IPS DF 6.9 (cell line): ENCODE results near the gene PPP1R3F.
"Not testable (repeated sequence)": the region's sequence is repeated elsewhere in the genome, so short reads cannot be mapped to it uniquely, and the experiment has no call there.

Source experiments
- DNase-seq: peaks from one replicate; pipeline ENCODE4 v3.0.0-alpha.2; 2013; ENCODE audit warnings: low read depth, low spot score
- H3K27ac ChIP-seq: one replicate; pipeline ENCODE4 v1.5.1; 2013; ENCODE audit warnings: low read length, control low read depth
- H3K27me3 ChIP-seq: 2 replicates; pipeline ENCODE4 v1.6.1; 2013; ENCODE audit warnings: mild to moderate bottlenecking, low read length; ENCODE audit not compliant: control insufficient read depth, insufficient read depth
- H3K36me3 ChIP-seq: 2 replicates; pipeline ENCODE4 v1.6.1; 2013; ENCODE audit warnings: low read length; ENCODE audit not compliant: control insufficient read depth, insufficient read depth
- H3K4me1 ChIP-seq: 2 replicates; pipeline ENCODE4 v1.6.1; 2013; ENCODE audit warnings: low read length; ENCODE audit not compliant: control insufficient read depth, insufficient read depth
- H3K4me3 ChIP-seq: 2 replicates; pipeline ENCODE4 v1.5.1; 2013; ENCODE audit warnings: mild to moderate bottlenecking, low read length
- H3K9me3 ChIP-seq: 2 replicates; pipeline ENCODE4 v1.6.1; 2013; ENCODE audit warnings: low read length, inconsistent platforms; ENCODE audit not compliant: control insufficient read depth, insufficient read depth
- whole genome bisulfite sequencing: extraction: QIAGEN DNeasy Blood & Tissue Kit; methylation state at CpG from one replicate; pipeline ENCODE4 v1.1.7; 2013; ENCODE audit warnings: mixed read lengths, missing lambda C conversion rate; ENCODE audit not compliant: insufficient read length, insufficient coverage; 5-methylcytosine and 5-hydroxymethylcytosine counted together

Gene PPP1R3F

DNA sequence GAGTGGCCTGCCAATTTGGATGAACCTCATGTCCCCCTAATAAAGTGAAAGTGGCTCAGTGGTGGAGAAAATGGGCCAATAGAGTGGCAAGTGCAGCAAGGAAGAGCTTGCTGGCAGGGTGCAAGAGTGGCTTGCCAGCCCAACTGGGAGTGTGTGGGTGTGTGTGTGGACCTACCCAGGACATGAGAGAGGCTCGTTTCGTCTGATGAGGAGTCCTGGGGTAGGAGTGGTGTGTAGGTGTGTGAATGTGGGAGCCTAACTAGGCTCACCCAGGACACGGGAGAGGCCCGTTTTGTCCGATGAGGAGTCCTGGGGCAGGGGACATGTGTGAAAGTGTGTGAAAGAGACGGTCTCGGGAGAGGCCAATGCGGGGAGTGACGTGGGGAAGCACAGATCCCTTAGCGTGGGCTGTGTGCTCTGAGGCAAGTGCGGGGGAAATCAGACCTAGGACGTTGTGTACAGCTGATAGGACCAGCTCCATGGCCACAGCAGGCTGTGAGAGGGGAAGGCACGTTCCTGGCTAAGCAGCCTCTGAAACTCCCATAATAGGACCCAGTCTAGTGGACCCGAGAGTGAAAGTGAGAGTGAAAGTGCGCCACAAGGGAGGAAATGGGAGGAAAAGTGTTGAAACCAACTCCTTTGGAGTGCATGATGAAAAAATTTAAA, 39.1 kb downstream of the PPP1R3F start:
- H3K9me3 ChIP-seq = no peaks in the 10 kb centered on the region
- no peak for DNase-seq
- no peak overlapping the region for H3K27ac ChIP-seq
- H3K4me3 ChIP-seq = no peak overlapping the region
- H3K27me3 ChIP-seq = no peaks in the 10 kb centered on the region
- no peaks in the 10 kb centered on the region for H3K4me1 ChIP-seq
- H3K36me3 ChIP-seq = no peaks in the 10 kb centered on the region
- no CpG with 5 or more reads among the region's 15 CpGs for WGBS

DNA sequence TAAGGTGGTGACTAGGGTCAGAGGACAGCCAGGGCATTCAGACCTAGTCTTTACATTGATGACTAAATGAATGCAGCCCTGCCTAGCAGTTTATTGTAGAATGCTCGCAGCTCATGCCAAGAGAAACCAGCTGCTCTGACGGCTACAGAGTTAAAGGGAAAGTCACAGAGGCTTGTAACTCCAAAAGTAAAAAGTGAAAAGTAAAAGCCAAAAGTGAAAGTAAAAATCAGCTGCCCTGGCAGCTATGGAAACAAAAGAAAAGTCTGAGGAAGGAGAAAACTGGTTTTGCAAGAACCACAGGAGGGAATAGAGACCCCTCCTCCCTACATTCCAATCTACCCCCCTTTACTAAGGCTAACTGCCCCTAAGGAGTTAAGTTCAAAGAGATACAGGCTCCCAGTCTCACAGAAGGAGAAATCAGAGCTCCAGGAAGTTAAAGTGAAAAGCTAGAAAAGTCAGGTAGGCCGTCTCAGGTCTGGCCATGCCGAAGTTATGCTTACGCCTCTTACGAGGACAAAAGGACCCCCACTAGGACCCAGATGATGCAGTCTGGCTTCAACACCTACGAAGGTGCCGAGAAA, 39.9 kb downstream of the PPP1R3F start:
- WGBS = no CpG with 5 or more reads among the region's 8 CpGs
- Histone ChIP-seq H3K4me3 (no peak overlapping the region), H3K4me1 (no peaks in the 10 kb centered on the region), H3K27me3 (no peaks in the 10 kb centered on the region), H3K27ac (no peak overlapping the region), H3K9me3 (no peaks in the 10 kb centered on the region), H3K36me3 (no peaks in the 10 kb centered on the region)
- peak; percentile 39 for DNase-seq

DNA sequence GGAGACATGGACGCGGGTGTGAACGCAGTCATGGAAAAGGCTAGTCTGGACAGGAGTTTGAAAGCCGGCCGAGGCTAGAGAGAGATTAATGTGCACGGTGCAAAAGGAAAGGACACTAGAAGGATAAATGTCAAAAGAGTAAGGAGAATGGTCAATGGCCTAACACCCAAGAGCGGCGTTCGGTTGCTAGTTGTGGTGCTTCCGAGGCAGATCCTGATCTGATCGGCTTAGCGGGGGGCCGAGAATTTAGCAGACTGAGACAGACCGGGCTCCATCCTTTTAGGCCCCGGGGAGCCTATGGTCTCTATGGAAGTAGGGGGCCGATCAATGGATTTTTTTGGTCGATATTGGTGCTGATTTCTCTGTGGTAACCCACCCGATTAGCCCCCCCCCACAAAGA, 40.8 kb downstream of the PPP1R3F start:
- Histone ChIP-seq H3K4me1 (no peaks in the 10 kb centered on the region), H3K36me3 (no peaks in the 10 kb centered on the region), H3K4me3 (no peak overlapping the region), H3K9me3 (no peaks in the 10 kb centered on the region), H3K27ac (no peak overlapping the region), H3K27me3 (no peaks in the 10 kb centered on the region)
- DNase-seq = no peak
- WGBS = no CpG with 5 or more reads among the region's 18 CpGs

DNA sequence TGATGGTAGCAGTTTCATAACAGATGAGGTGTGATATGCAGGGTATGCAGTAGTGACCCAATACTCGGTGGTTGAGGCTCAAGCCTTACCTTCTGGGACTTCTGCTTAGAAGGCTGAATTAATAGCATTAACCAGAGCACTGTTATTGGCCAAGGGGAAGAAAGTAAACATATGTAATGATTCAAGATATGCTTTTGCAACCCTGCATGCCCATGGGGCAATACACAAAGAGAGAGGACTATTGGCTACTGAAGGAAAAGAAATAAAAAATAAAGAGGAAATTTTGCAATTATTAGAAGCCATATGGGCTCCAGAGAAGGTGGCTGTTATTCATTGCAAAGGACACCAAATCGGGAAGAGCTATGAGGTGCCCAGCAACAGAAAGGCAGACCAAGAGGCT, 42.6 kb downstream of the PPP1R3F start:
- no peak for DNase-seq
- no peaks in the 10 kb centered on the region for H3K27me3 ChIP-seq
- no CpG with 5 or more reads among the region's 2 CpGs for WGBS

DNA sequence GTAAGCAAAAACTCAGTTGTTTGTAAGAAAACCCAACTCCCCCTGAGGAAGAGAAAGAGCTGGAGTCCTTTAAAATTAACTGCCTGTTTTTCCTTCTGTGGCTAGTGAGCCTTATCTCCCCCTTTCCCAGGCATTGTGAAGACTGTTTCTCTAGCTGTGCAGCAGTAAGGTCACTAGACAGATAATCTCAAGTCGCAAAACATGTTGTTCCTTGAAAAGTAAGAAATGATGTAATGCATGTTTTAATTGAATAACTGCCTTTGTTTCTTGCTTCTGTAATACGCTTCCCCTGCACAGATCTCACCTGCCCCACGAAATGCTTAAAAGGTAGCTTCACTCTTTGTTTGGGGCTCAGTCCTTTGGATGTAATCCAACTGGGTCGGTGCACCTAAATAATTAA, 46.5 kb downstream of the PPP1R3F start:
- H3K27ac ChIP-seq = no peak overlapping the region
- H3K9me3 ChIP-seq = no peaks in the 10 kb centered on the region
- DNase-seq = no peak
- H3K36me3 ChIP-seq = no peaks in the 10 kb centered on the region
- no CpG with 5 or more reads among the region's 4 CpGs for WGBS
- H3K27me3 ChIP-seq = no peaks in the 10 kb centered on the region
- no peaks in the 10 kb centered on the region for H3K4me1 ChIP-seq
- no peak overlapping the region for H3K4me3 ChIP-seq

More for the DNA sequence above, 42.6 kb downstream of the PPP1R3F start:
- Histone ChIP-seq H3K27ac (no peak overlapping the region), H3K36me3 (no peaks in the 10 kb centered on the region), H3K9me3 (no peaks in the 10 kb centered on the region), H3K4me3 (no peak overlapping the region), H3K4me1 (no peaks in the 10 kb centered on the region)

DNA sequence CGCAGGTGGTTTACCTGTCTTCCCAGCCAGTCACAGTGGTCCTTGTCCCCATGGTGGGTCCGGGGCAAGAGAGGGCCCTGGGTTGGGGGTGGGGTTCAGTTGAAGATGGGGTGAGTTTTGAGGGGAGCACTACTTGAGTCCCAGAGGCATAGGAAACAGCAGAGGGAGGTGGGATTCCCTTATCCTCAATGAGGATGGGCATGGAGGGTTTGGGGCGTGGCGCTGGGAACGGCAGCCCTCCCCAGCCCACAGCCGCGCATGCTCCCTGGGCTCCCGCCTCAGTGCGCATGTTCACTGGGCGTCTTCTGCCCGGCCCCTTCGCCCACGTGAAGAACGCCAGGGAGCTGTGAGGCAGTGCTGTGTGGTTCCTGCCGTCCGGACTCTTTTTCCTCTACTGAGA, 52.1 kb downstream of the PPP1R3F start, which contains the start of gene GAGE12J:
Gene GAGE12J, plus strand, starts transcription at position 301 of the 400 bp plus-strand sequence. CDS start 1,157 bp downstream, outside the sequence.
- H3K4me1 ChIP-seq, H3K27ac ChIP-seq, H3K4me3 ChIP-seq, H3K27me3 ChIP-seq, H3K36me3 ChIP-seq, H3K9me3 ChIP-seq, DNase-seq: not testable (repeated sequence)
- no CpG with 5 or more reads among the region's 16 CpGs for WGBS

DNA sequence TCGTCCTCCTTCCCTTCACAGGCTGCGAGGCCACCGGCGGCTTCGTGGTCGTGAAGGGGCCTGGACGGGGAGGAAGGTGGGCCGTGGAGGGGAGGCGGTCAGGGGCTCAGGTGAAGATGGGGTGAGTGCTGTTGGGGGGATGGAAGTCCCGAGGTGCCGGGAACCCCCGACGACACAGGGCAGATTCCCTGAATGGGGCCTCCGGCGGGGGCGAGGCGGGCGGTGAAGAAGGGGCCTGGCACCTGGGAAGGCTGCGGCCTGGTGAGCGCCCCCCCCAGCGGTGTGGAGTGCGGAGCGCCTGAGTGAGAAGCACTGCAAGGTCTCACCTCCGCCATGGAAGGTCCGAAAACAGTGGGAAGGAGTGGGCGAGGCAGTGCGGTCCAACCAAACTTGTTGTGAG, 52.7 kb downstream of the PPP1R3F start:
- not testable (repeated sequence) for H3K9me3 ChIP-seq, H3K27me3 ChIP-seq, DNase-seq, H3K4me3 ChIP-seq, H3K4me1 ChIP-seq, H3K36me3 ChIP-seq, H3K27ac ChIP-seq
- no CpG with 5 or more reads among the region's 27 CpGs for WGBS

DNA sequence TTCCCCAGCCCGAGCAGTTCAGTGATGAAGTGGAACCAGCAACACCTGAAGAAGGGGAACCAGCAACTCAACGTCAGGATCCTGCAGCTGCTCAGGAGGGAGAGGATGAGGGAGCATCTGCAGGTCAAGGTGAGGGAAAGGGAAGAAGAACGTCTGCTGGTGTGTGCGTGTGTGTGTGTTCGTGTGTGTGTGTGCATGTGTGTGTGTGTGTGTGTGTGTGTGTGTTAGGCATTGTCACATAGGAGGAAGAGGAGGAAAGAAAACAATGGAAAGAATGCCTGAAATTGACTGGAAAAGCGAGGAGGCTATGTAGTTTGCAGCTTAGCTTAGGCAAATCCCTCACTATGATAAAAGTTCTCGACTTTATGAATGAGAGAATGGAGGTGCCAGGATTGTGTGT, 54.1 kb downstream of the PPP1R3F start:
- not testable (repeated sequence) for H3K36me3 ChIP-seq, H3K27me3 ChIP-seq, DNase-seq, H3K9me3 ChIP-seq, H3K4me1 ChIP-seq, H3K4me3 ChIP-seq, H3K27ac ChIP-seq
- WGBS = no CpG with 5 or more reads among the region's 7 CpGs

DNA sequence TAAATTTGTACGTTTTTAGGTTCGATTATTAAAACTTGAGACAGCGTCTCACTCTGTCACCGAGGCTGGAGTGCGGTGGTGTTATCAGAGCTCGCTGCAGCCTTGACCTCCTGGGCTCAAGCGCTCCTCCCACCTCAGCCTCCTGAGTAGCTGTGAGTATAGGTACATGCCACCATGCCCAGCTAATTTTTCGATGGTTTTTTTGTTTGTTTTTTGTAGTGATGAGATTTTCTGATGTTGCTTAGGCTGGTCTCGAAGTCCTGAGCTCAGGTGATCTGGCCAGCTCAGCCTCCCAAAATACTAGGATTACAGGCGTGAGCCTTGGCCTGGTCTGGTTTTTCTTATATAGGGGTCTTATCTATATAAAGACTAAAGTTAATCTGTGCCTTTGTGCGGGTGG, 60.8 kb downstream of the PPP1R3F start:
- H3K9me3 ChIP-seq, H3K4me3 ChIP-seq, DNase-seq, H3K27me3 ChIP-seq, H3K4me1 ChIP-seq, H3K36me3 ChIP-seq, H3K27ac ChIP-seq: not testable (repeated sequence)
- WGBS = no CpG with 5 or more reads among the region's 11 CpGs

DNA sequence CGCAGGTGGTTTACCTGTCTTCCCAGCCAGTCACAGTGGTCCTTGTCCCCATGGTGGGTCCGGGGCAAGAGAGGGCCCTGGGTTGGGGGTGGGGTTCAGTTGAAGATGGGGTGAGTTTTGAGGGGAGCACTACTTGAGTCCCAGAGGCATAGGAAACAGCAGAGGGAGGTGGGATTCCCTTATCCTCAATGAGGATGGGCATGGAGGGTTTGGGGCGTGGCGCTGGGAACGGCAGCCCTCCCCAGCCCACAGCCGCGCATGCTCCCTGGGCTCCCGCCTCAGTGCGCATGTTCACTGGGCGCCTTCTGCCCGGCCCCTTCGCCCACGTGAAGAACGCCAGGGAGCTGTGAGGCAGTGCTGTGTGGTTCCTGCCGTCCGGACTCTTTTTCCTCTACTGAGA, 61.7 kb downstream of the PPP1R3F start, which contains the start of gene GAGE13:
Gene GAGE13, plus strand, starts transcription at position 301 of the 400 bp plus-strand sequence. CDS start 1,156 bp downstream, outside the sequence.
- no CpG with 5 or more reads among the region's 16 CpGs for WGBS
- H3K36me3 ChIP-seq, H3K27me3 ChIP-seq, H3K27ac ChIP-seq, DNase-seq, H3K4me1 ChIP-seq, H3K9me3 ChIP-seq, H3K4me3 ChIP-seq: not testable (repeated sequence)

DNA sequence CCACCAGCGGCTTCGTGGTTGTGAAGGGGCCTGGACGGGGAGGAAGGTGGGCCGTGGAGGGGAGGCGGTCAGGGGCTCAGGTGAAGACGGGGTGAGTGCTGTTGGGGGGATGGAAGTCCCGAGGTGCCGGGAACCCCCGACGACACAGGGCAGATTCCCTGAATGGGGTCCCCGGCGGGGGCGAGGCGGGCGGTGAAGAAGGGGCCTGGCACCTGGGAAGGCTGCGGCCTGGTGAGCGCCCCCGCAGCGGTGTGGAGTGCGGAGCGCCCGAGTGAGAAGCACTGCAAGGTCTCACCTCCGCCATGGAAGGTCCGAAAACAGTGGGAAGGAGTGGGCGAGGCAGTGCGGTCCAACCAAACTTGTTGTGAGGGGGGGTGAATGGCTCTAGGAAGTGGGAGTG, 62.2 kb downstream of the PPP1R3F start:
- H3K4me3 ChIP-seq, H3K27me3 ChIP-seq, H3K36me3 ChIP-seq, H3K4me1 ChIP-seq, H3K9me3 ChIP-seq, DNase-seq, H3K27ac ChIP-seq: not testable (repeated sequence)
- WGBS = no CpG with 5 or more reads among the region's 26 CpGs
